ENCODE measurements around the gene KCNG4. TPM values are rescaled to one million over a fixed set of nuclear protein-coding genes. Genes with fewer than 3 reads are reported as not detected.

Gene KCNG4
- polyA plus RNA-seq, 1 donor from 2014 or later = not detected

GRCh38 chr16:84239141-84239769 lies 557 bp downstream of the KCNG4 start:
- H3F3A ChIP-seq (ENCODE audit: insufficient read depth, low read length, poor library complexity, severe bottlenecking) = no peaks in the 10 kb centered on the region
- no peak overlapping the region for H3K4me2 ChIP-seq (ENCODE audit: low read length)
- H3K9ac ChIP-seq (ENCODE audit: low read length) = no peak overlapping the region
- no peak overlapping the region for H3K27ac ChIP-seq (ENCODE audit: low read length)
- TF ChIP-seq RAD21 (conservative IDR thresholded peaks at IDR 0.05) = no peak
- no peak for TF ChIP-seq POLR2AphosphoS5 (IDR thresholded peaks at IDR 0.05)
- no peak for TF ChIP-seq CTCF (IDR thresholded peaks at IDR 0.05; ENCODE audit: poor library complexity, severe bottlenecking)
- TF ChIP-seq SMC3 (conservative IDR thresholded peaks at IDR 0.05; ENCODE audit: poor library complexity) = no peak
- no peak for TF ChIP-seq EP300 (conservative IDR thresholded peaks at IDR 0.05; ENCODE audit: poor library complexity, severe bottlenecking)
- no peak for TF ChIP-seq REST (IDR thresholded peaks at IDR 0.05; ENCODE audit: borderline replicate concordance)
- TF ChIP-seq EZH2 (IDR thresholded peaks at IDR 0.05; ENCODE audit: borderline replicate concordance, insufficient read depth, low read length, poor library complexity, severe bottlenecking) = no peak
- no peak for TF ChIP-seq MXI1 (conservative IDR thresholded peaks at IDR 0.05; ENCODE audit: poor library complexity, severe bottlenecking)
- no peak for TF ChIP-seq TAF1 (IDR thresholded peaks at IDR 0.05; ENCODE audit: low read depth)
- no peaks in the 10 kb centered on the region for H3K9me3 ChIP-seq (ENCODE audit: low read length)
- no peaks in the 10 kb centered on the region for H3K79me2 ChIP-seq (replicated peaks; ENCODE audit: insufficient read depth, low read length)
- no peaks in the 10 kb centered on the region for H3K36me3 ChIP-seq (ENCODE audit: insufficient read depth, low read length)
- no peaks in the 10 kb centered on the region for H3K9me2 ChIP-seq (ENCODE audit: insufficient read depth, low read length)
- no peaks in the 10 kb centered on the region for H4K20me1 ChIP-seq (ENCODE audit: insufficient read depth)
- H3K4me3 ChIP-seq (ENCODE audit: low read length) = no peak overlapping the region
- no peaks in the 10 kb centered on the region for H3K27me3 ChIP-seq (ENCODE audit: insufficient read depth, low read depth, low read length)
- H2AFZ ChIP-seq (ENCODE audit: low read depth, low read length) = no peak overlapping the region

GRCh38 chr16:84237994-84238750 lies 1.6 kb downstream of the KCNG4 start:
- Histone ChIP-seq H3K27ac (ENCODE audit: low read length) (no peak overlapping the region), H3K9me3 (ENCODE audit: low read length) (no peaks in the 10 kb centered on the region), H3F3A (ENCODE audit: insufficient read depth, low read length, poor library complexity, severe bottlenecking) (no peaks in the 10 kb centered on the region), H3K79me2 (replicated peaks; ENCODE audit: insufficient read depth, low read length) (no peaks in the 10 kb centered on the region), H3K9ac (ENCODE audit: low read length) (no peak overlapping the region), H3K27me3 (ENCODE audit: insufficient read depth, low read depth, low read length) (no peaks in the 10 kb centered on the region), H3K4me3 (ENCODE audit: low read length) (no peak overlapping the region), H3K36me3 (ENCODE audit: insufficient read depth, low read length) (no peaks in the 10 kb centered on the region), H2AFZ (ENCODE audit: low read depth, low read length) (no peak overlapping the region), H3K9me2 (ENCODE audit: insufficient read depth, low read length) (no peaks in the 10 kb centered on the region), H3K4me2 (ENCODE audit: low read length) (no peak overlapping the region), H4K20me1 (ENCODE audit: insufficient read depth) (no peaks in the 10 kb centered on the region)
- TF ChIP-seq TAF1 (IDR thresholded peaks at IDR 0.05; ENCODE audit: low read depth) = no peak
- no peak for TF ChIP-seq SMC3 (conservative IDR thresholded peaks at IDR 0.05; ENCODE audit: poor library complexity)
- TF ChIP-seq RAD21 (conservative IDR thresholded peaks at IDR 0.05) = no peak
- TF ChIP-seq POLR2AphosphoS5 (IDR thresholded peaks at IDR 0.05) = no peak
- no peak for TF ChIP-seq EZH2 (IDR thresholded peaks at IDR 0.05; ENCODE audit: borderline replicate concordance, insufficient read depth, low read length, poor library complexity, severe bottlenecking)
- no peak for TF ChIP-seq EP300 (conservative IDR thresholded peaks at IDR 0.05; ENCODE audit: poor library complexity, severe bottlenecking)
- TF ChIP-seq CTCF (IDR thresholded peaks at IDR 0.05; ENCODE audit: poor library complexity, severe bottlenecking) = no peak
- no peak for TF ChIP-seq MXI1 (conservative IDR thresholded peaks at IDR 0.05; ENCODE audit: poor library complexity, severe bottlenecking)
- no peak for TF ChIP-seq REST (IDR thresholded peaks at IDR 0.05; ENCODE audit: borderline replicate concordance)

Data from neural cell (in vitro differentiated cells).